Esophagus muscularis mucosa (tissue), 4 donors: ENCODE results near the gene ATF6.

Experiments
- CTCF ChIP-seq, 3 experiments: fragments of 200-600 bp in 2 of 3; fragments of 450-650 bp in 1 of 3; sonication (generic) in 2 of 3; IDR thresholded peaks; one replicate each; pipeline ENCODE4 v1.5.1; 2017 to 2019; ENCODE audit warnings: antibody characterized with exemption in 3 of 3, mild to moderate bottlenecking in 2 of 3, moderate library complexity in 1 of 3
- EP300 ChIP-seq: sonication (generic); formaldehyde crosslinking; IDR thresholded peaks from one replicate; pipeline ENCODE4 v1.6.1; 2017; ENCODE audit warnings: antibody characterized with exemption
- POLR2A ChIP-seq: fragments of 450-650 bp; IDR thresholded peaks from one replicate; pipeline ENCODE4 v1.6.1; 2017; ENCODE audit warnings: antibody characterized with exemption, moderate library complexity, mild to moderate bottlenecking, low read depth
- POLR2AphosphoS5 ChIP-seq, 2 donors: sonication (generic); formaldehyde crosslinking; IDR thresholded peaks; one replicate each; pipeline ENCODE4 v1.6.1; 2017; ENCODE audit warnings: antibody characterized with exemption in 2 of 2

GRCh38 chr1:161810780-161811179 lies 44.7 kb downstream of the ATF6 start:
- TF ChIP-seq CTCF (IDR thresholded peaks at IDR 0.05) (no peak), EP300 (no peak), POLR2A (no peak), POLR2AphosphoS5 (IDR thresholded peaks at IDR 0.05) (no peak)
